Thoracic aorta (tissue), 2 donors: Measurements from ENCODE around the gene MAP4K1. TPM values are rescaled to one million over a fixed set of nuclear protein-coding genes. Genes with fewer than 3 reads are reported as not detected.

ENCODE experiments used
- ATAC-seq: fragments of 150-250 bp; one replicate; pipeline ENCODE4 v1.8.0; 2017; ENCODE audit warnings: low read depth; ENCODE audit not compliant: insufficient number of reproducible peaks, low FRiP score
- DNase-seq: peaks from one replicate; pipeline ENCODE4 v3.0.0-alpha.2; 2020; ENCODE audit warnings: low spot score
- H3K27ac ChIP-seq, 2 donors: fragments of 200-600 bp; sonication (generic); 1 replicate in 1 of 2; 2 replicates in 1 of 2; pipeline ENCODE4 v1.5.1; 2016; ENCODE audit warnings: mild to moderate bottlenecking in 2 of 2, moderate library complexity in 2 of 2
- H3K27me3 ChIP-seq: fragments of 200-600 bp; sonication (generic); replicated peaks from 2 replicates; pipeline ENCODE4 v1.6.0; 2016; ENCODE audit warnings: mild to moderate bottlenecking; ENCODE audit not compliant: insufficient read depth
- H3K36me3 ChIP-seq: fragments of 200-600 bp; sonication (generic); one replicate; pipeline ENCODE4 v1.5.1; 2016
- H3K4me1 ChIP-seq, 2 donors: fragments of 200-600 bp; sonication (generic); 1 replicate in 1 of 2; 2 replicates in 1 of 2; pipeline versions ENCODE4 v1.5.1 to v1.6.0; 2016; ENCODE audit warnings: low read depth in 2 of 2, mild to moderate bottlenecking in 1 of 2; ENCODE audit not compliant: control insufficient read depth in 1 of 2
- H3K4me3 ChIP-seq: fragments of 200-600 bp; sonication (generic); 2 replicates; pipeline ENCODE4 v1.5.1; 2016; ENCODE audit warnings: mild to moderate bottlenecking
- H3K9me3 ChIP-seq: fragments of 200-600 bp; sonication (generic); 2 replicates; pipeline ENCODE4 v1.5.1; 2016
- CTCF ChIP-seq: fragments of 200-600 bp; sonication (generic); IDR thresholded peaks from one replicate; pipeline ENCODE4 v1.5.1; 2019; ENCODE audit warnings: antibody characterized with exemption
- total RNA-seq, 2 donors: library from RNA; depleted of rRNA; stranded (reverse); fragments of >200 nt; gene quantifications; one replicate each; pipeline versions ENCODE4 v1.1.0 to v1.2.3, GENCODE V29; 2016

MAP4K1 gene
- total RNA-seq, 2 donors from 2014 or later, result 4.6 to 33.7 TPM

GRCh38 chr19:38538793-38539528, 78.8 kb downstream of the MAP4K1 start:
- peak overlapping the region; percentile 34 to 35 for H3K27ac ChIP-seq
- H3K27me3 ChIP-seq, result no peaks in the 10 kb centered on the region
- peaks cover 10% of the 10 kb centered on the region for H3K9me3 ChIP-seq
- no peak for ATAC-seq
- no peak for TF ChIP-seq CTCF
- peaks cover 22 to 25% of the 10 kb centered on the region in 2 donors for H3K4me1 ChIP-seq
- H3K4me3 ChIP-seq, result no peak overlapping the region
- no peak for DNase-seq
- no peaks in the 10 kb centered on the region for H3K36me3 ChIP-seq

GRCh38 chr19:38538386-38538785, 79.4 kb downstream of the MAP4K1 start:
- peaks cover 10% of the 10 kb centered on the region for H3K9me3 ChIP-seq
- peaks cover 22% of the 10 kb centered on the region in 2 donors for H3K4me1 ChIP-seq
- no peaks in the 10 kb centered on the region for H3K27me3 ChIP-seq
- no peaks in the 10 kb centered on the region for H3K36me3 ChIP-seq
- no peak for TF ChIP-seq CTCF
- ATAC-seq (no peak), DNase-seq (no peak)
- no peak overlapping the region for H3K4me3 ChIP-seq
- peak overlapping the region; percentile 34 to 35 for H3K27ac ChIP-seq

Other genes starting within 250 kb of the MAP4K1 start
- 100 to 1,000 TPM; 173 to 178 TPM for gene PSMD8, start 243.4 kb downstream of the MAP4K1 start, total RNA-seq
- 1 to 10 TPM; 1.5 to 6.0 TPM for gene GGN, start 229.9 kb downstream of the MAP4K1 start, total RNA-seq
- 10 to 100 TPM in 1 of 2 donors, 1 to 10 TPM in 1; 4.1 to 16.4 TPM for gene SPRED3, start 229.3 kb downstream of the MAP4K1 start, total RNA-seq
- 10 to 100 TPM; 20.0 to 34.0 TPM for gene FAM98C, start 214.9 kb downstream of the MAP4K1 start, total RNA-seq
- 10 to 100 TPM in 1 of 2 donors, 1 to 10 TPM in 1; 3.6 to 16.9 TPM for gene RASGRP4, start 191.7 kb downstream of the MAP4K1 start, total RNA-seq
- 1 to 10 TPM; 3.8 to 4.3 TPM for gene RYR1, start 184.3 kb downstream of the MAP4K1 start, total RNA-seq
- gene EIF3K, start 1.2 kb upstream of the MAP4K1 start, total RNA-seq, result 100 to 1,000 TPM; 237 to 302 TPM
- gene ACTN4, start 29.7 kb upstream of the MAP4K1 start, total RNA-seq, result 1,000 to 10,000 TPM in 1 of 2 donors, 100 to 1,000 TPM in 1; 668 to 1,387 TPM
- 1 to 10 TPM in 1 of 2 donors, under 1 TPM in 1; 0.81 to 2.1 TPM for gene CAPN12, start 126.5 kb upstream of the MAP4K1 start, total RNA-seq
- gene LGALS7, start 155.6 kb upstream of the MAP4K1 start, total RNA-seq, result not detected
- 1 to 10 TPM in 1 of 2 donors, not detected in 1; 2.0 TPM for gene LGALS7B, start 171.2 kb upstream of the MAP4K1 start, total RNA-seq
- gene LGALS4, start 195.0 kb upstream of the MAP4K1 start, total RNA-seq, result 1 to 10 TPM in 1 of 2 donors, not detected in 1; 3.5 TPM
- 10 to 100 TPM; 47.5 to 75.0 TPM for gene ECH1, start 213.8 kb upstream of the MAP4K1 start, total RNA-seq
- gene HNRNPL, start 232.0 kb upstream of the MAP4K1 start, total RNA-seq, result 100 to 1,000 TPM; 153 to 167 TPM